ENCODE data around the gene TNC.

The TNC gene

DNA sequence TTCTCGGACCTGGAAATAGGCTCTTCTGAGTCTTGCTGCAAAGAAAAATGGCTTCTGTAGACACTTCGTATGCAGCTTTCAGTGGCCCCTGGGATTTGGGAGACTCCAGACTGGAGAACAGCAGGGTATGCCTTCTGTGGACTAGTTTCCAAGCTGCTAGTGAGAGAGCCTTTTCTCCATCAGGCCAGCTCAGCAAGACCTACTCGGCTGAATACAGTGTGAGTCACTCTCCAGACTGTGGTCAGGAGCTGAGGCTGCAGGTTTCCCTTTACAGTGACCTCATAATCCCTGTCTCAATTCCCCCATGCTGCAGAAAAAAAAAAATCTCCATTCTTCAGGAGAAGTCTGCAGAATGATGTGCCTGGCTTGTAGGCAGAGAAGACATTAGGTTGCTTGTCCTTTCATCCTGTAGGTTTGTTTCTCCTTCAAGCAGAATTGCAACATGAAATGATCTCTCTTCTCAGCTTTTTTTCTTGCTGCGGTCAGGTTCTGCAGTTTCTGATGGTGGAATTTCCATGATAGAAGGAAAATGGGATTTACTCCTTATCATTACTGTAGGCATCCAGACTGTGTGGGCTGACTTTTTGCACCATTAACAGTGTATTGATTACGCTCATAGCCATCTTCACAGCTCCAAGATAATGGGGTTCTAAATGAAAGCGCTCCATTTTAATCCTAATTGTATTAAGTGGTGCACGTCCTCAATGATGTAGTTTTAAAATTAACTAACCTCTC, 109.3 kb downstream of the TNC start:
- no peak for DNase-seq (ENCODE audit: low spot score)

GRCh38 chr9:115006660-115007059, 111.3 kb downstream of the TNC start:
- DNase-seq (ENCODE audit: low spot score) = no peak

GRCh38 chr9:115005322-115005721, 112.6 kb downstream of the TNC start:
- no peak for DNase-seq (ENCODE audit: low spot score)

GRCh38 chr9:115004545-115004944, 113.4 kb downstream of the TNC start:
- no peak for DNase-seq (ENCODE audit: low spot score)

- no peak for DNase-seq (ENCODE audit: low spot score)
These were observed 115.4 kb downstream of the TNC start for GRCh38 chr9:115002371-115003120.

- no peak for DNase-seq (ENCODE audit: low spot score)
These were observed 117.7 kb downstream of the TNC start for GRCh38 chr9:115000217-115000639.

DNA sequence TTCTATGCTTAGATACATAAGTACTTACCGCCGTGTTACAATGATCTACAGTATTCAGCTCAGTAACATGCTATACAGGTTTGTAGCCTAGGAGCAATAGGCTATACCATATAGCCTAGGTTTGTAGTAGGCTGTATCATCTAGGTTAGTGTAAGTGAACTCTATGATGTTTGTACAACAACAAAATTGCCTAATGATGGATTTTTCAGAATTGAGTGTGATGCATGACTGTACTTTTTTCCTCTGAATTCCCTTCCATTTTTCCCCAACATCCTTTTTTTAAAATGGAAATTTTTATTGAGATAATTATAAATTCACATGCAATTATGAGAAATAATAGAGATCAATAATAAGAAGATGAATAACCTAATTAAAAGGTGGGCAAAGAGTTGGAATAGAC, 119.6 kb downstream of the TNC start:
- no peak for DNase-seq (ENCODE audit: low spot score)

GRCh38 chr9:114995681-114996221, 122.2 kb downstream of the TNC start:
- DNase-seq (ENCODE audit: low spot score) = no peak

GRCh38 chr9:114994768-114995167, 123.2 kb downstream of the TNC start:
- no peak for DNase-seq (ENCODE audit: low spot score)

DNA sequence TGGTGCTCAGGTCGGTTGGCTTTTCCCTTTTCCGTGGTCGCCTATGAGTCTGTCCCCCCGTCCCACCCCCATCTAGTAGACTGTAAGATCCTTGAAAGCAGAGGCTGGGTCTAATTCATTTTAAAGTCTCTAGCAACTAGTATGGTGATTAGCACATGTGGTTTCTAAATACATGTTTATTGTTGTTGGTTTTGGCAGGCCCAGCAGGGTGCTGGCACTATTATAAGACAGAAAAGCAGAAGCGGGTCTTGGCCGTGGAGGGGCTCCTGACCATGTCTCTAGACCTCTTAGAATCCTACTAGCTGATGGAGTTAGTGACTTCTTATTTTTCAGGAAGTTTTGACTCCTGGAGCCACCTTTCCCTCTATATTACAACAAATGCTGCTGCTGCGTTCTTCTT, 126.1 kb downstream of the TNC start:
- DNase-seq (ENCODE audit: low spot score) = no peak

GRCh38 chr9:114990901-114991300, 127.1 kb downstream of the TNC start:
- no peak for DNase-seq (ENCODE audit: low spot score)

DNA sequence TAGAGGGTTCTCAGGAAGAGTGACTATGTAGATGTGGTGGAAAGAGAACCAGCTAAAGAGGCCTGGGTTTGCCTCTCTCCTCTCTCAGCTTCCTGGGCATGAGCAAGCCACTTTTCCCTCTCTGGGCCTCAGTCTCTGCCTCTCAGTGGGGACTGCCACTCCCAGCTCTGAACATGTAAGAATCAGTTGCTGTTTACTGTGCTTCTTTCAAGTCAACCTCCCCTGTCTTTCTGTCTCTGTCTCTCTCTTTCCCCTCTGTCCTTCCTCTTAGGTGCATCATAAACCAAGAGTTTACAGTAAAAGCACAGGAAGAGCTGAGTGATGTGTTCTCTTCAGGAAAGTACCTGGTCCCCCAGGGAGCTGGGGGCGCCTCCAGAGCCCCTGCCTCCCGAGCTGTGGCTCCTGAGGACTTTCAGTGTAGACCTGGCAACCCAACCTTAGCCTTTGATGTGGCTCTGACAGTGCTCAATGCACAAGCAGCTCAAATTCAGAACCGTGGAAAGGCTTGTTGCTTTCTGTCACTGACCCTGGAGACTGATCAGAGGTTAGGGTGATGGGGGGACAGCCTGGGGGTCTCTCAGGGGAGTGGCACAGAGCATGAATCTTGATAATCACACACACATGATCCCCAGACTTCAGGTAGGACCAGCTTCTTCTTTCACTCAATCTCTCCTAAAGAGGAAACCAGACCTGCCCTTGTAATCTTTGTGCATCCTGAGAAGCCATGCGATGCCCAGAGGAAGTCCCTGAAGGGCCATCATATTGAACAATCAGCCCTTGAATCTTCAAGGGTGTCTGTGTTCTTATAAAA, 128.2 kb downstream of the TNC start:
- DNase-seq (ENCODE audit: low spot score) = no peak

DNA sequence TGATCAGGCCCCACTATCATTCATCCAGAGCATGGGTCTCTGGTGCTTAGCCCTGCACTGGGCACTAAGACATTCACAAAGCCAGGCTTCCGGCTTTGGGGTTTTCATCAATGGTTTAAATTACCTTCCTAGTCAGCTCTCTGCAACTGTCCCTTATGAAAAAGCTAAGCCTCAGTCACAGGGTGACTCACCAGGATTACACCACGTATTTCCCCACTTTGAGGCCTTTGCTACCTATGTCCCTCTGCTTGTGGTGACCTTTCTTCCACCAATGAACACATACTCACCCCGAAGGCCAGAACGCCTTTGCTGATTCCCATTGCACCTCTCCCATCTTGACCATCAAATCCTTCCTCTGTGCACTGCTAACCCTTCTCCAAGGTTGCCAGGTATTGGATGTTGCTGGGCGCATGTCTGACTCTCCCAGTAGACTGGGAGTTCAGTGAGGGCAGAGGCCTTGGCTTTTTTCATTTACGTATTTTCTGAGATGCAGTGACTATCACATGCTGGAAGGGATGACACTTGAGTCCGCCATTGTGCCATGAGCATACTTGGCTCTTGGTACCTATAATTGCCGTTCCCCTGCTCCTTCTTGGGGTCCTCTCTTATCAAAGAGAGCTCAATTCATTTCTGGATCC, 128.9 kb downstream of the TNC start:
- no peak for DNase-seq (ENCODE audit: low spot score)

GRCh38 chr9:114987116-114987515, 130.8 kb downstream of the TNC start:
- no peak for DNase-seq (ENCODE audit: low spot score)

- DNase-seq (ENCODE audit: low spot score) = no peak
These were observed 131.9 kb downstream of the TNC start for GRCh38 chr9:114985959-114986501.

GRCh38 chr9:114981063-114981462, 136.9 kb downstream of the TNC start:
- DNase-seq (ENCODE audit: low spot score) = no peak

DNA sequence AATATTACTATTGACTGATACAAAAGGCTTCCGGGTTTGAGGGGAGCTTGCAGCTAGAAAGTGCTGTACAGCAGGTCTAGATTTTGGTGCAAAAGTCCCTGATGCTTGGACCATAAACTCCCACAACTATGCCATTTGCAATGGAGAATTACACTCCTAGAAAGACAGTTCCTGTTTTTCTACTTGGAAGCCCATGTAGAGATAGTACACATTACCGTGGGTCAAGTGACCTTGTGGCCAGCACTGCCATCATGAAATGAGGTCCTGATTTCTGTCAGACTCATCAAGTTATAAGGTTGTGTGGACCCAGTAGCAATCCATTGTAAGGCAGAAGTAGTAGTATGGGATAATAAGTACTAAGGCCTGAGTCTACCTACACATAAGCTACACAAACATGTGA, 144.7 kb downstream of the TNC start:
- DNase-seq (ENCODE audit: low spot score) = no peak

DNA sequence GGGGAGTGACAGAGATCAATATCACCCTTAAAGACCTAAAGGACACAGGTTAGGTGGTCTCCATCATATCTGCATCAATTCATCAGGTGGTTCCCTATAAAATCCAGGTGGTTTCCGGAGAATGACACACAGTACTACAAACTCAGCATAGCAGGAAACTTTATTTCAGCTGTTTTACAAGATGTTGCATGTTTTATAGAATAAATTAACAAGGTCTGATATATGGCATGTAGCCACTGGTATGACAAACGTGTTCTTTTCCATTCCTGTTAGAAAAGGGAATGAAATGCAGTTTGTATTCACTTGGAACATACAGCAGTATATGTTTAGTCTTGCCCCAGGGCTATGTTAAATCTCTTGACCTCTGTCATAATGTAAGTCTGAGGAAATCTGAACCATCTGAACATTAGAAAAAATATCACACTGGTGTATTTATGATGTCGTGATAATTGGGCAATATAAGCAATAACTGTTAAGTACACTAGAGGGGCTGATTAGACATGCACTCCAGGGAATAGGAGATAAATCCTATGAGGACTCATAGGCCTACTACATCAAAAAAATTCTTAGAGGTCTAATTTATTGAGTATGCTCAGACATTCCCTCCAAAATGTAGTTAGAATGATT, 145.3 kb downstream of the TNC start:
- no peak for DNase-seq (ENCODE audit: low spot score)

Data from left forelimb (tissue), 1 donor.